HPDE6-E6E7 (cell line): ENCODE measurements around the gene ANKRD7.
"Not testable (repeated sequence)": the region's sequence is repeated elsewhere in the genome, so short reads cannot be mapped to it uniquely, and the experiment has no call there.

Experiments used
- DNase-seq: peaks from one replicate; pipeline ENCODE4 v3.0.0; 2011; ENCODE audit warnings: missing footprints; ENCODE audit errors: extremely low spot score

The ANKRD7 gene

GRCh38 chr7:118233799-118234198 lies 9.3 kb downstream of the ANKRD7 start:
- no peak for DNase-seq

DNA sequence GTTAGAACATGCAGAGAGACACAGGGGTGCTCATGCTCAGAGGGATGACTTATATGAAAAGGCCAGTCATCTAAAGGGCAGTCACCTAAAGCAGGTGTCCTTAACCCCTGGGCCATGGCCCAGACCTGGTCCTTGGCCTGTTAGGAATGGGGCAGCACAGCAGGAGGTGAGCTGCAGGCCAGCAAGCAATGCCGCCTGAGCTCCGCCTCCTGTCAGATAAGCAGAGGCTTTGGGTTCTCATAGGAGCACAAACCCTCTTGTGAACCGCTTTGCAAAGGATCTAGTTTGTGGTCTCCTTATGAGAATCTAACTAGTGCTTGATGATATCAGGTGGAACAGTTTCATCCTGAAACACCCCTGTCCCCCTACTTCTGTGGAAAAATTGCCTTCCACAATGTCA lies 14.5 kb downstream of the ANKRD7 start:
- no peak for DNase-seq

DNA sequence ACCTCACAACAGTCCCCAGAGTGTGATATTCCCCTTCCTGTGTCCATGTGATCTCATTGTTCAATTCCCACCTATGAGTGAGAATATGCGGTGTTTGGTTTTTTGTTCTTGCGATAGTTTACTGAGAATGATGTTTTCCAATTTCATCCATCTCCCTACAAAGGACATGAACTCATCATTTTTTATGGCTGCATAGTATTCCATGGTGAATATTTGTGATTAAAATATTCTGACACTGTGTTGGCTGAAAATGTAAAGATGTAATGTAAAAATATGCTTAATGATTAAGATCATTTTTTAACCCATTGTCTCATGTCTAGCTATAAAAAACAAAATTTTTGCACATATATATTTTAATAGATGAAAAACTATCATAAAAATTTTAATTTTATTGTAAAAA lies 15.8 kb downstream of the ANKRD7 start:
- not testable (repeated sequence) for DNase-seq

DNA sequence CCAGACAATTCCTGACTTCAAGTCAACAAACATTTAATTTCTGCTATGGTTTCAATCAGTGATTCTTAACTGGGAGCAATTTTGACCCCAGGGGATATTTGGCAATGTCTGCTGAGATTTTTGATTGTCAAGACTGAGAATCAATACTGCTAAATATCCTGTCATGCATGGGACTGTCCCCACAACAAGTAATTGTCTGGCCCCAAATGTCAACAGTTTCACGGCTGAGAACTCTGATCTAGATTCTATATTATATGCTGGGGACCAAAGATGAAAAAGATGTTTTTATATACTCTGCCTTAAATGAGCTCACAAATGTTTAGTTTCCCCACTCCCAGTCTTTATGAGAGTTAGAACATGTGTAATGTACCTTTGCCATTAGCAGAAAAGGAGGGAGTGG lies 19.2 kb downstream of the ANKRD7 start:
- DNase-seq = no peak

DNA sequence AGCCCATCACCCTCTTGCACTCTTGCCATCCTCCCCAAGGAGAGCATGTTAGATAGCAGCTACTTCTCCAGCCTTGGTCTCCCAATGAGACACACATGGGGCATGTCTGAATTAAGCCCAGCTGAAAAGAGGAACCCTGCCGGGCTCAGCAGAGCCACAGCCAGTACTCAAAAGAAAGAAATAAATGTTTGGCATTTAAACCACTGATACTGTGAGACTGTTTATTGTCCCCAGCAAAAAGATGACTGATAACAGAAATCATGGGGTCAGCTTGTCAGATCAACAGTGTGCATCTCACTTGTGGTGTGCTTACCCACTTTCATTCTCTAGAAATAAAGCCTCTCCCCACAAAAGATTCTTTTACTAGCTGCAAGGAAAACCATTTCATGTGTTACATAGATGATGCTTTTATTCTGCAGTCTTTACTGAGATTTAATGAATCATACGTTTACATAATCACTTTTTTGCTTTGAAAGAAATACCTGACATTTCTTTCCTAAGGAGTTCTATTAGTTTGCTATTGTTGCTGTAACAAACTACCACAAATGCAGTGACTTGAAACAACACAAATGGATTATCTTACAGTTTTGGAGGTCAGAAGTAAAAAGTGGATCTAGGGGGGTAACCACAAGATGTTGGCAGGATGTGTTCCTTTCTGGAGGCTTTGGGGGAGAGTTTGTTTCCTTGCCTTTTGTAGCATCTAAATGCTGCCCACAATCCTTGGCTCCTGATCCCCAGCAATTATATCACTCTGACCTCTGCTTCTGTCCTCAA lies 20.9 kb downstream of the ANKRD7 start:
- DNase-seq = no peak

GRCh38 chr7:118250860-118251494 lies 26.5 kb downstream of the ANKRD7 start:
- DNase-seq = no peak

DNA sequence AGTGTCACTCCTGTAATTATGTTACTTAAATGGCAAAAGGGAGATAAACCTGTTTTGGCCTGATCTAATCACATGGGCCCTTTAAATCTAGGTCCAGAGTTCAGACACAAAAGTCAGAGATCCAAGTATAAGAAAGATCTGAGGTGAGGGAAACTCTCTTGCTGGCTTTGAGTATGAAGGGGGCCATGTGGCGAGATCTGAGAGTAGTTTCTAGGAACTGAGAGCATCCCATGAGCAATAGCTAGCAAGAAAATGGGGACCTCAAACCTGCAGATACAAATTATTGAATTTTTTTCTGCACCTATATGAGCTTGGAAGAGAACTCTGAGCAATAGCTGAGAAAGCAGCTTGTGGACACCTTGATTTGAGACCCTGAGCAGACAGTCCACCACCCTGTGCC lies 27.6 kb downstream of the ANKRD7 start:
- no peak for DNase-seq

DNA sequence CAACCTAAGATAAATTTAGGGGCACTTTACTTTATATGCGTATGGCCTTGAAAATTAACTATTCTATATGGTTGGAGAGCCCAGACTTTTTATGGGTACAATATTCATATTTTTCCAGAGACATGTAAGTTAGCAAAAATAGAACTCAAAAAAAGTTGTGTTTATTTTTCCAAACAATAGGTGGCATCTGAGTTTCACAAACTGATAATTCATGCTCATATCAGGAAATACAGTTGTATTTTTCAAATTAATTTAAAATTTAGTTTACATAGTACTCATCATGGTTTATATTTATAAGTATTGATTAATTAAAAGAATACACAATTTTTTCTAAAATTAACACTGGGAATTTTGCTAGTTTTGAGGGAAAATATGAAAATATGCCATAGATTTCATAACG lies 34.6 kb downstream of the ANKRD7 start:
- no peak for DNase-seq

GRCh38 chr7:118264836-118265235 lies 40.3 kb downstream of the ANKRD7 start:
- no peak for DNase-seq

DNA sequence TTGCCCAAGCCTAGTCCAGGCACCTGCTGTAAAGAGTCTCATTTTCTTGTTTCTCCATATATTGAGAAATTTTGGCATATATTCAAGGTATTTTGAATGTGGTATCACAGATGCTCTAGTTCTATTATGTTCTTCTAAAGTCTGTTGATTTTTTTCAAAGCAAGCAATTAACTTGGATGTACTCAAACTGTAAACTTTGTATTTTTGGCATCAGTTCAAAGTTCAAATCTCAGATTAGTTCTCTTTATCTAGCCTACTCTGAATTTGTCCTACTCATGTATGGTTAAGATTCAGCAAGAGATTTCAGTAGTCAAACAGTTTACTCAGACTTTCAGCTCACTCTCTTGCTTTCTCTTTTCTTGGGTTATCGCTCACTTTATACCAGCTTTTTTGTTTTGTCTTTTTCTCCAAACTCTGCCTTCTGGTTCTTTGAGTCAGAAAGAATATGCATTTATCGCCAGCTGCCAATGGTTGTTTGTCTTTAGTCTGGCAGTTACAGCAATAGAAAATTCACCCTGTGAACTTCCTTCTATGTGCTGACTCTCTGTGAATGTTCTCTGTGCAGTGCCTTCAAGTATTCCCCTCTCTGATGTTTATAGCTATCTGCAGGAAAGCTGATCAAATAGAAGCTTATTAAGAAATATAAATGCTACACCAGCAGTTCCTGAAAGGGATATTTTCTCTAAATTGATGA lies 56.0 kb downstream of the ANKRD7 start:
- no peak for DNase-seq

DNA sequence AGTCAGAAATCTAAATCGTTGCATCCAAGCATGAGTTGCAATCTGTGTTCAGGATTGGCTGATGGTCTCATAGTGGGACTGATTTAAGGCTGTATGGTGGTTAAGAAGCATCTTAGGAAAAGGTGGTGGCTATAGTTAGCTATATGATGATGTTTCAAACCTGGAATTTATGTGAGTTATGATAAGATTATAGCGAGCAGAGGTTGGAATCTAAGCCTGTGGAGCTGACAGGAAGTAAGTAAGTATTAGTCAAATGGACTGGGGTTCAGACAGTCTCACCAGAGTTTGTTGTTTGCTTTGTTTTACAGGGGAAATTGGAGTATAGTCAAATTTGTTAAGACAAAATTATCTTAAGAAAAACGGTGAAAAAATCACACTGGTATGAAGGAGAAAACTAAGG lies 56.7 kb downstream of the ANKRD7 start:
- no peak for DNase-seq

- no peak for DNase-seq
These were observed 60.9 kb downstream of the ANKRD7 start for GRCh38 chr7:118285358-118285757.

DNA sequence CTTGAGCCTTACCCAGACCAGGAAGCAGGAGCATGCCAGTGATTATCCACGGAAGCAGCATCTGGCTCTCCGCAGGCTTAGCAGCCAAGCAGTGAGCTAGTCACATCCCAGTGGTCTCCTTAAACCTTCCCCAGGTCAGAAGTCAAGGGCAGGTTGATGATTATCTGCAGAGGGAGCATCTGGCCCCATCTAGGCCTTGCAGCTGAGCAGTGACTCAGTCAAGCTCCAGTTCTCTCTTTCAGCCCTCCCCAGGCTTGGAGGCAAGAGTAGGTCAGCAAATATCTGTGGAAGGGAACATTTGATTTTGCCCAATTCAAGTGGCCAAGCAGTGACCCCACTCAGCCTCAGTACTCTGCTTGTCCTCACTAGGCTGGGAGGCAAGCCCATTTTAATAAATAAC lies 61.6 kb downstream of the ANKRD7 start:
- DNase-seq = no peak

GRCh38 chr7:118288098-118288497 lies 63.6 kb downstream of the ANKRD7 start:
- no peak for DNase-seq

GRCh38 chr7:118289476-118289875 lies 65.0 kb downstream of the ANKRD7 start:
- DNase-seq = no peak
